HCT116 (cell line): ENCODE measurements around the gene TBRG4. TPM values are rescaled to one million over a fixed set of nuclear protein-coding genes. Genes with fewer than 3 reads are reported as not detected.

Experiments
- ATAC-seq: fragments of 200-7000 bp; cut with Tn5 transposase; 2 replicates; pipeline ENCODE4 v1.9.1; 2020; ENCODE audit warnings: mild to moderate bottlenecking, moderate library complexity
- BruUV-seq: library from RNA; stranded (reverse); fragments of 400-500 nt; replicated peaks from 2 replicates; lab custom pipeline; 2021; lab: Mats Ljungman, UMichigan
- CTCF ChIA-PET: fragments of 300-600 bp; sonication (Branson Sonifier 250); formaldehyde crosslinking; loops from one replicate; lab custom pipeline; 2021; ENCODE audit warnings: antibody characterized with exemption; lab: Charles Lee
- POLR2A ChIA-PET: fragments of 300-600, 350-600 bp; sonication (Branson Sonifier 250); formaldehyde crosslinking; loops from one replicate; lab custom pipeline; 2021; ENCODE audit warnings: antibody characterized with exemption; lab: Charles Lee
- RAD21 ChIA-PET, 2 experiments: fragments of 300-600 bp; sonication (Branson Sonifier 250); formaldehyde crosslinking; loops; one replicate each; lab custom pipeline; 2023; ENCODE audit warnings: low total read pairs in 2 of 2; ENCODE audit not compliant: uncharacterized antibody in 2 of 2, unreplicated experiment in 2 of 2, low non-redundant PET in 1 of 2; lab: Charles Lee
- DNase-seq: peaks from one replicate; pipeline ENCODE4 v3.0.0-alpha.2; 2010; ENCODE audit warnings: low read depth, low spot score
- H2AFZ ChIP-seq: fragments of 200-600 bp; shearing (Covaris generic), sonication (generic); 2 replicates; pipeline ENCODE4 v1.6.1; 2017; ENCODE audit warnings: low read depth, mixed run types, mixed read lengths, antibody characterized with exemption, low read length; ENCODE audit not compliant: poor library complexity, severe bottlenecking
- H3K27ac ChIP-seq: 2 replicates; pipeline ENCODE4 v1.5.1; 2012; ENCODE audit warnings: low read depth, low read length
- H3K27me3 ChIP-seq: fragments of 200-600 bp; sonication (generic); 2 replicates; pipeline ENCODE4 v1.6.1; 2016; ENCODE audit warnings: mixed run types, low read length, mixed read lengths; ENCODE audit not compliant: insufficient read depth
- H3K36me3 ChIP-seq, 2 experiments: fragments of 200-500 bp in 1 of 2; fragments of 200-600 bp in 1 of 2; sonication (Bioruptor generic) in 1 of 2; sonication (generic) in 1 of 2; 2 replicates each; pipeline versions ENCODE4 v1.5.1 to v1.6.1; 2014 to 2016; ENCODE audit warnings: low read length in 2 of 2, inconsistent platforms in 1 of 2, mixed read lengths in 1 of 2, mixed run types in 1 of 2; ENCODE audit not compliant: insufficient read depth in 2 of 2, control insufficient read depth in 1 of 2
- H3K4me1 ChIP-seq, 2 experiments: fragments of 200-600 bp in 1 of 2; sonication (generic) in 1 of 2; 2 replicates each; pipeline versions ENCODE4 v1.5.1 to v1.6.1; 2012 to 2017; ENCODE audit warnings: low read length in 2 of 2, inconsistent platforms in 1 of 2, mild to moderate bottlenecking in 1 of 2, mixed read lengths in 1 of 2, mixed run types in 1 of 2, moderate library complexity in 1 of 2; ENCODE audit not compliant: insufficient read depth in 2 of 2, control insufficient read depth in 1 of 2
- H3K4me2 ChIP-seq: fragments of 200-600 bp; sonication (generic); 2 replicates; pipeline ENCODE4 v1.6.1; 2017; ENCODE audit warnings: mixed run types, low read length, mixed read lengths
- H3K4me3 ChIP-seq, 2 experiments: fragments of 200-600 bp in 1 of 2; sonication (generic) in 1 of 2; replicated peaks in 1 of 2; 2 replicates each; pipeline ENCODE4 v1.5.1; 2011 to 2016; ENCODE audit warnings: low read length in 2 of 2, control low read depth in 1 of 2, low read depth in 1 of 2, mild to moderate bottlenecking in 1 of 2, mixed read lengths in 1 of 2, mixed run types in 1 of 2
- H3K79me2 ChIP-seq: fragments of 200-600 bp; sonication (generic); 2 replicates; pipeline ENCODE4 v1.6.1; 2017; ENCODE audit warnings: mild to moderate bottlenecking, mixed run types, low read length, moderate library complexity, mixed read lengths; ENCODE audit not compliant: insufficient read depth
- H3K9ac ChIP-seq: fragments of 200-600 bp; sonication (generic); 2 replicates; pipeline ENCODE4 v1.6.1; 2016; ENCODE audit warnings: low read length, mixed read lengths
- H3K9me2 ChIP-seq: fragments of 200-600 bp; sonication (generic), shearing (Covaris generic); 2 replicates; pipeline ENCODE4 v1.6.1; 2017; ENCODE audit warnings: mixed run types, mild to moderate bottlenecking, moderate library complexity; ENCODE audit not compliant: insufficient read depth
- H3K9me3 ChIP-seq, 2 experiments: fragments of 200-500 bp in 1 of 2; fragments of 200-600 bp in 1 of 2; sonication (Bioruptor generic) in 1 of 2; sonication (generic) in 1 of 2; 2 replicates each; pipeline ENCODE4 v1.6.1; 2014 to 2017; ENCODE audit warnings: low read length in 2 of 2, mixed read lengths in 2 of 2, inconsistent platforms in 1 of 2, low read depth in 1 of 2, mild to moderate bottlenecking in 1 of 2, mixed run types in 1 of 2, moderate library complexity in 1 of 2; ENCODE audit not compliant: control insufficient read depth in 1 of 2, insufficient read depth in 1 of 2
- H4K20me1 ChIP-seq: fragments of 200-600 bp; sonication (generic), shearing (Covaris generic); 2 replicates; pipeline ENCODE4 v1.6.1; 2017; ENCODE audit warnings: mixed run types, mild to moderate bottlenecking, moderate library complexity; ENCODE audit not compliant: insufficient read depth
- CEBPB ChIP-seq: IDR thresholded peaks from 2 replicates; pipeline ENCODE4 v1.6.1; 2012; ENCODE audit warnings: low read depth
- CTCF ChIP-seq, 3 experiments: fragments of 200-600 bp in 1 of 3; sonication (generic) in 1 of 3; IDR thresholded peaks in 2 of 3; conservative IDR thresholded peaks in 1 of 3; 2 replicates each; pipeline ENCODE4 v1.5.1; 2012 to 2017; ENCODE audit warnings: low read depth in 2 of 3, low read length in 2 of 3, antibody characterized with exemption in 1 of 3, borderline replicate concordance in 1 of 3, control low read depth in 1 of 3, mild to moderate bottlenecking in 1 of 3, mixed read lengths in 1 of 3, mixed run types in 1 of 3, moderate library complexity in 1 of 3; ENCODE audit not compliant: insufficient read depth in 1 of 3
- ELF1 ChIP-seq: IDR thresholded peaks from 2 replicates; pipeline ENCODE4 v1.6.1; 2012; ENCODE audit warnings: low read depth, borderline replicate concordance
- EZH2 ChIP-seq: fragments of 200-600 bp; sonication (generic); IDR thresholded peaks from 2 replicates; pipeline ENCODE4 v1.6.1; 2017; ENCODE audit warnings: antibody characterized with exemption, mixed run types
- EZH2phosphoT487 ChIP-seq: fragments of 200-600 bp; IDR thresholded peaks from 2 replicates; pipeline ENCODE4 v1.6.1; 2018; ENCODE audit warnings: antibody characterized with exemption, borderline replicate concordance
- FOSL1 ChIP-seq: IDR thresholded peaks from 2 replicates; pipeline ENCODE4 v1.6.1; 2012; ENCODE audit warnings: low read depth
- JUND ChIP-seq: IDR thresholded peaks from 2 replicates; pipeline ENCODE4 v1.6.1; 2012
- POLR2A ChIP-seq: IDR thresholded peaks from 2 replicates; pipeline ENCODE4 v1.7.0; 2011; ENCODE audit warnings: borderline replicate concordance; ENCODE audit not compliant: insufficient read depth, insufficient read length; ENCODE audit errors: extremely low read depth
- POLR2AphosphoS5 ChIP-seq: IDR thresholded peaks from 2 replicates; pipeline ENCODE4 v1.6.1; 2011; ENCODE audit warnings: mild to moderate bottlenecking, low read depth, low read length, moderate library complexity
- RAD21 ChIP-seq: IDR thresholded peaks from 2 replicates; pipeline ENCODE4 v1.6.1; 2012; ENCODE audit warnings: low read depth, mild to moderate bottlenecking
- REST ChIP-seq: IDR thresholded peaks from 2 replicates; pipeline ENCODE4 v1.6.1; 2012; ENCODE audit warnings: low read depth
- SIN3A ChIP-seq: IDR thresholded peaks from 2 replicates; pipeline ENCODE4 v1.6.1; 2012; ENCODE audit warnings: low read depth
- SP1 ChIP-seq: IDR thresholded peaks from 2 replicates; pipeline ENCODE4 v1.6.1; 2012; ENCODE audit warnings: low read depth
- SRF ChIP-seq: IDR thresholded peaks from 2 replicates; pipeline ENCODE4 v1.6.1; 2012; ENCODE audit warnings: low read depth
- YY1 ChIP-seq: IDR thresholded peaks from 2 replicates; pipeline ENCODE4 v1.6.1; 2011; ENCODE audit warnings: low read length, low read depth, moderate library complexity, mild to moderate bottlenecking; ENCODE audit not compliant: insufficient replicate concordance; ENCODE audit errors: extremely low read depth
- ZFX ChIP-seq: fragments of 450-650 bp; IDR thresholded peaks from 2 replicates; pipeline ENCODE4 v1.6.1; 2017
- ZNF274 ChIP-seq: fragments of 200-500 bp; sonication (Bioruptor generic); IDR thresholded peaks from 2 replicates; pipeline ENCODE4 v1.6.1; 2014; ENCODE audit warnings: mild to moderate bottlenecking, low read depth, low read length, inconsistent platforms
- intact Hi-C: fragments of 100-400 bp; cut with micrococcal nuclease; formaldehyde crosslinking; loops from 2 replicates; pipeline ENCODE4 v1.10.0; 2022
- total RNA-seq: library from RNA; stranded (reverse); gene quantifications from one replicate; pipeline ENCODE4 v1.2.1, GENCODE V29; 2021; ENCODE audit not compliant: unreplicated experiment

Gene TBRG4
- total RNA-seq, 1 experiment from 2014 or later: 136 TPM

GRCh38 chr7:45104844-45105587 is 6.5 kb downstream of the TBRG4 start (continued):
- no peak for TF ChIP-seq REST

GRCh38 chr7:45103958-45104843 is 7.3 kb downstream of the TBRG4 start:
- CTCF ChIA-PET: no interaction called here
- H3K36me3 ChIP-seq: peaks cover 80 to 92% of the 10 kb centered on the region in 2 experiments
- no peak for ATAC-seq
- no peak for TF ChIP-seq SP1
- TF ChIP-seq ELF1: no peak
- no peak for TF ChIP-seq SRF
- TF ChIP-seq YY1: no peak
- no peak for TF ChIP-seq POLR2A
- no peak for TF ChIP-seq POLR2AphosphoS5
- no peak for TF ChIP-seq CTCF (IDR thresholded peaks at IDR 0.05 in 2 of 3, conservative IDR thresholded peaks at IDR 0.05 in 1 of 3; ENCODE audit: borderline replicate concordance in 1 of 3, insufficient read depth in 1 of 3, low read depth in 2 of 3, low read length in 2 of 3)
- TF ChIP-seq JUND: no peak
- TF ChIP-seq SIN3A: no peak
- TF ChIP-seq EZH2: no peak
- no peak for TF ChIP-seq EZH2phosphoT487
- no peak for TF ChIP-seq ZNF274
- no peak for TF ChIP-seq RAD21
- TF ChIP-seq ZFX: no peak
- TF ChIP-seq CEBPB: no peak
- no peak for TF ChIP-seq FOSL1

More at GRCh38 chr7:45103958-45104843, 7.3 kb downstream of the TBRG4 start:
- Histone ChIP-seq H3K4me2 (no peak overlapping the region), H3K27me3 (no peaks in the 10 kb centered on the region), H2AFZ (no peak overlapping the region), H3K9ac (no peak overlapping the region), H4K20me1 (peaks cover 13% of the 10 kb centered on the region), H3K4me1 (no peaks in the 10 kb centered on the region), H3K27ac (no peak overlapping the region), H3K9me3 (no peaks in the 10 kb centered on the region), H3K79me2 (peaks cover 66% of the 10 kb centered on the region), H3K4me3 (no peak overlapping the region), H3K9me2 (no peaks in the 10 kb centered on the region)
- no TSS peak for BruUV-seq
- RAD21 ChIA-PET: no interaction called here
- intact Hi-C loops: no loop called here
- POLR2A ChIA-PET: no interaction called here
- DNase-seq: no peak
